ENCODE data around the gene SEMA7A. TPM values are rescaled to one million over a fixed set of nuclear protein-coding genes. Genes with fewer than 3 reads are reported as not detected.

The SEMA7A gene
- total and polyA plus RNA-seq, 9 of the 15 experiments (the other 6 are each of a cell fraction or from before 2014, with no cell fraction given): 0.04 to 8.2 (median 5.4) TPM; not detected in 1

DNA sequence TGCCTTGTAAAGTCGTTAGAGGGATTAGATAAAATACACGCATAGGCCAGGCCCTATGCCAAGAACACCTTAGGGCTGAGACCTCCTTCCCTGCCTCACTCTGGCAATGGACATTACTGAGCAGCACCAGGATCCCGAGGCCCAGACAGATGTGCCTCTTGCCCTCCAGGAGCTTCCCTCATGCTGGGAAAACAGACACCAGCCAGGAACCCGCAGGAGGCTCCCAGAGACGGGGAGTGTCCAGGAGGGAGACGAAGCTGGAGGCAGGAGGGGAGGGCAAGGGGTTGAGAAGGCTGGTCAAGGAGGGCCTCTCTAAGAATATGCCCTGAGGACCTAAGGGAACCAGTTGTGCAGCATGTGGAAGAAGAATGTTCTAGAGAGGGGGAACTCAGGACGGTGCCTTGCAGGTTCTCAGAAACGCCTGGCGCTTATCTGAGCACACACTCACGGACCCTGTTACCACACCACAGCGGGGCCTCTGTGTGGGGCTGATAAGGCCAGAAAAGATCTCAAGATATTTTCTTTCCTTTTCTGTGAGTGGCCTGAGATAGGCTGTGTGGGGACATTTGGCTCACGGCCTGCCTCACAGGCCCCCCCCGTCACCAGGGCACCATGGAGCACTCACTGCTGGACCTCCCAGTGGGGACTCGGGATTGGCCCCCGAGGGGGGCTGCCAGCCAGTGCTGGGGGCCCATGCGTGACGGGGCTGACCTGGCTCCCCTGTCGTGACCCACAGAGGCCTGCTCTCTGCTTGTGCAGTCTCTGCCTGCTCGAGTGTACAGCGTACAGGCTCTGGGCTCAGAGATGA is 44.3 kb downstream of the SEMA7A start (continued):
- TF ChIP-seq ZNF589 (CRISPR knock-in tag; IDR thresholded peaks at IDR 0.05; ENCODE audit: low read depth) (peak; percentile 97), PHTF2 (CRISPR knock-in tag; IDR thresholded peaks at IDR 0.05) (0 out of 2 replicates have a peak, but pooled peaks have one; percentile 36), SIX5 (IDR thresholded peaks at IDR 0.05; ENCODE audit: borderline replicate concordance in 1 of 2, insufficient read depth in 1 of 2, low read depth in 1 of 2, low read length in 2 of 2) (no peak), ZNF780A (CRISPR knock-in tag; IDR thresholded peaks at IDR 0.05) (no peak), KLF1 (tag; IDR thresholded peaks at IDR 0.05) (peak; percentile 32; the same call in 1 of the 2 replicates), PHB (CRISPR knock-in tag; IDR thresholded peaks at IDR 0.05) (no peak), PCBP2 (IDR thresholded peaks at IDR 0.05; ENCODE audit: low read depth, low read length, poor library complexity, severe bottlenecking) (no peak), CHD1 (IDR thresholded peaks at IDR 0.05; ENCODE audit: low read length) (no peak), SRF (CRISPR knock-in tag; IDR thresholded peaks at IDR 0.05) (peak in 1 of 2 experiments; percentile 60; a peak in 1 of 4 replicates), ZBTB1 (CRISPR knock-in tag; IDR thresholded peaks at IDR 0.05; ENCODE audit: borderline replicate concordance, low read depth) (peak; percentile 47; the same call in 1 of the 2 replicates), ZNF696 (CRISPR knock-in tag; conservative IDR thresholded peaks at IDR 0.05) (no peak), ZFP30 (CRISPR knock-in tag; IDR thresholded peaks at IDR 0.05; ENCODE audit: borderline replicate concordance) (no peak), ZC3H8 (IDR thresholded peaks at IDR 0.05) (no peak)
- TF ChIP-seq, protein P1, sequence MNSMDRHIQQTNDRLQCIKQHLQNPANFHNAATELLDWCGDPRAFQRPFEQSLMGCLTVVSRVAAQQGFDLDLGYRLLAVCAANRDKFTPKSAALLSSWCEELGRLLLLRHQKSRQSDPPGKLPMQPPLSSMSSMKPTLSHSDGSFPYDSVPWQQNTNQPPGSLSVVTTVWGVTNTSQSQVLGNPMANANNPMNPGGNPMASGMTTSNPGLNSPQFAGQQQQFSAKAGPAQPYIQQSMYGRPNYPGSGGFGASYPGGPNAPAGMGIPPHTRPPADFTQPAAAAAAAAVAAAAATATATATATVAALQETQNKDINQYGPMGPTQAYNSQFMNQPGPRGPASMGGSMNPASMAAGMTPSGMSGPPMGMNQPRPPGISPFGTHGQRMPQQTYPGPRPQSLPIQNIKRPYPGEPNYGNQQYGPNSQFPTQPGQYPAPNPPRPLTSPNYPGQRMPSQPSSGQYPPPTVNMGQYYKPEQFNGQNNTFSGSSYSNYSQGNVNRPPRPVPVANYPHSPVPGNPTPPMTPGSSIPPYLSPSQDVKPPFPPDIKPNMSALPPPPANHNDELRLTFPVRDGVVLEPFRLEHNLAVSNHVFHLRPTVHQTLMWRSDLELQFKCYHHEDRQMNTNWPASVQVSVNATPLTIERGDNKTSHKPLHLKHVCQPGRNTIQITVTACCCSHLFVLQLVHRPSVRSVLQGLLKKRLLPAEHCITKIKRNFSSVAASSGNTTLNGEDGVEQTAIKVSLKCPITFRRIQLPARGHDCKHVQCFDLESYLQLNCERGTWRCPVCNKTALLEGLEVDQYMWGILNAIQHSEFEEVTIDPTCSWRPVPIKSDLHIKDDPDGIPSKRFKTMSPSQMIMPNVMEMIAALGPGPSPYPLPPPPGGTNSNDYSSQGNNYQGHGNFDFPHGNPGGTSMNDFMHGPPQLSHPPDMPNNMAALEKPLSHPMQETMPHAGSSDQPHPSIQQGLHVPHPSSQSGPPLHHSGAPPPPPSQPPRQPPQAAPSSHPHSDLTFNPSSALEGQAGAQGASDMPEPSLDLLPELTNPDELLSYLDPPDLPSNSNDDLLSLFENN (IDR thresholded peaks at IDR 0.05; ENCODE audit: low read depth in 2 of 2, low read length in 2 of 2): peak in 1 of 2 experiments; percentile 99; a peak in 2 of 4 replicates
- TF ChIP-seq, protein P2, sequence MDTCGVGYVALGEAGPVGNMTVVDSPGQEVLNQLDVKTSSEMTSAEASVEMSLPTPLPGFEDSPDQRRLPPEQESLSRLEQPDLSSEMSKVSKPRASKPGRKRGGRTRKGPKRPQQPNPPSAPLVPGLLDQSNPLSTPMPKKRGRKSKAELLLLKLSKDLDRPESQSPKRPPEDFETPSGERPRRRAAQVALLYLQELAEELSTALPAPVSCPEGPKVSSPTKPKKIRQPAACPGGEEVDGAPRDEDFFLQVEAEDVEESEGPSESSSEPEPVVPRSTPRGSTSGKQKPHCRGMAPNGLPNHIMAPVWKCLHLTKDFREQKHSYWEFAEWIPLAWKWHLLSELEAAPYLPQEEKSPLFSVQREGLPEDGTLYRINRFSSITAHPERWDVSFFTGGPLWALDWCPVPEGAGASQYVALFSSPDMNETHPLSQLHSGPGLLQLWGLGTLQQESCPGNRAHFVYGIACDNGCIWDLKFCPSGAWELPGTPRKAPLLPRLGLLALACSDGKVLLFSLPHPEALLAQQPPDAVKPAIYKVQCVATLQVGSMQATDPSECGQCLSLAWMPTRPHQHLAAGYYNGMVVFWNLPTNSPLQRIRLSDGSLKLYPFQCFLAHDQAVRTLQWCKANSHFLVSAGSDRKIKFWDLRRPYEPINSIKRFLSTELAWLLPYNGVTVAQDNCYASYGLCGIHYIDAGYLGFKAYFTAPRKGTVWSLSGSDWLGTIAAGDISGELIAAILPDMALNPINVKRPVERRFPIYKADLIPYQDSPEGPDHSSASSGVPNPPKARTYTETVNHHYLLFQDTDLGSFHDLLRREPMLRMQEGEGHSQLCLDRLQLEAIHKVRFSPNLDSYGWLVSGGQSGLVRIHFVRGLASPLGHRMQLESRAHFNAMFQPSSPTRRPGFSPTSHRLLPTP (IDR thresholded peaks at IDR 0.05; ENCODE audit: borderline replicate concordance, extremely low read depth, insufficient read length): no peak
- TF ChIP-seq, protein P3, sequence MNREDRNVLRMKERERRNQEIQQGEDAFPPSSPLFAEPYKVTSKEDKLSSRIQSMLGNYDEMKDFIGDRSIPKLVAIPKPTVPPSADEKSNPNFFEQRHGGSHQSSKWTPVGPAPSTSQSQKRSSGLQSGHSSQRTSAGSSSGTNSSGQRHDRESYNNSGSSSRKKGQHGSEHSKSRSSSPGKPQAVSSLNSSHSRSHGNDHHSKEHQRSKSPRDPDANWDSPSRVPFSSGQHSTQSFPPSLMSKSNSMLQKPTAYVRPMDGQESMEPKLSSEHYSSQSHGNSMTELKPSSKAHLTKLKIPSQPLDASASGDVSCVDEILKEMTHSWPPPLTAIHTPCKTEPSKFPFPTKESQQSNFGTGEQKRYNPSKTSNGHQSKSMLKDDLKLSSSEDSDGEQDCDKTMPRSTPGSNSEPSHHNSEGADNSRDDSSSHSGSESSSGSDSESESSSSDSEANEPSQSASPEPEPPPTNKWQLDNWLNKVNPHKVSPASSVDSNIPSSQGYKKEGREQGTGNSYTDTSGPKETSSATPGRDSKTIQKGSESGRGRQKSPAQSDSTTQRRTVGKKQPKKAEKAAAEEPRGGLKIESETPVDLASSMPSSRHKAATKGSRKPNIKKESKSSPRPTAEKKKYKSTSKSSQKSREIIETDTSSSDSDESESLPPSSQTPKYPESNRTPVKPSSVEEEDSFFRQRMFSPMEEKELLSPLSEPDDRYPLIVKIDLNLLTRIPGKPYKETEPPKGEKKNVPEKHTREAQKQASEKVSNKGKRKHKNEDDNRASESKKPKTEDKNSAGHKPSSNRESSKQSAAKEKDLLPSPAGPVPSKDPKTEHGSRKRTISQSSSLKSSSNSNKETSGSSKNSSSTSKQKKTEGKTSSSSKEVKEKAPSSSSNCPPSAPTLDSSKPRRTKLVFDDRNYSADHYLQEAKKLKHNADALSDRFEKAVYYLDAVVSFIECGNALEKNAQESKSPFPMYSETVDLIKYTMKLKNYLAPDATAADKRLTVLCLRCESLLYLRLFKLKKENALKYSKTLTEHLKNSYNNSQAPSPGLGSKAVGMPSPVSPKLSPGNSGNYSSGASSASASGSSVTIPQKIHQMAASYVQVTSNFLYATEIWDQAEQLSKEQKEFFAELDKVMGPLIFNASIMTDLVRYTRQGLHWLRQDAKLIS (CRISPR knock-in tag; IDR thresholded peaks at IDR 0.05): peak; percentile 67

Measured in K562 (cell line).